Smooth muscle cell (in vitro differentiated cells): ENCODE results near the gene SLC20A1. TPM values are rescaled to one million over a fixed set of nuclear protein-coding genes. Genes with fewer than 3 reads are reported as not detected.

ENCODE experiments used
- DNase-seq: peaks from one replicate; lab custom pipeline; 2025; ENCODE audit not compliant: unreplicated experiment; lab: John Stamatoyannopoulos, UW
- H2AFZ ChIP-seq: fragments of 200-600 bp; sonication (generic); 2 replicates; pipeline ENCODE4 v1.6.0; 2016; ENCODE audit warnings: antibody characterized with exemption, low read depth, mild to moderate bottlenecking
- H3F3A ChIP-seq: fragments of 200-600 bp; sonication (generic); 2 replicates; pipeline ENCODE4 v1.6.0; 2017; ENCODE audit warnings: antibody characterized with exemption, low read depth
- H3K27ac ChIP-seq: fragments of 200-600 bp; sonication (generic); 2 replicates; pipeline ENCODE4 v1.5.1; 2016; ENCODE audit warnings: low read depth, mild to moderate bottlenecking
- H3K27me3 ChIP-seq: fragments of 200-600 bp; sonication (generic); 2 replicates; pipeline ENCODE4 v1.6.1; 2016; ENCODE audit warnings: low read depth, mild to moderate bottlenecking
- H3K36me3 ChIP-seq: fragments of 200-600 bp; sonication (generic); 2 replicates; pipeline ENCODE4 v1.5.1; 2016; ENCODE audit warnings: low read depth
- H3K4me1 ChIP-seq: fragments of 200-600 bp; sonication (generic); 2 replicates; pipeline ENCODE4 v1.5.1; 2016; ENCODE audit warnings: low read depth
- H3K4me2 ChIP-seq: fragments of 200-600 bp; sonication (generic); 2 replicates; pipeline ENCODE4 v1.6.0; 2016; ENCODE audit warnings: mild to moderate bottlenecking
- H3K4me3 ChIP-seq: fragments of 200-600 bp; sonication (generic); 2 replicates; pipeline ENCODE4 v1.5.1; 2016; ENCODE audit warnings: mild to moderate bottlenecking
- H3K79me2 ChIP-seq: fragments of 200-600 bp; sonication (generic); 2 replicates; pipeline ENCODE4 v1.6.0; 2016; ENCODE audit warnings: low read depth, mild to moderate bottlenecking
- H3K9ac ChIP-seq: fragments of 200-600 bp; sonication (generic); 2 replicates; pipeline ENCODE4 v1.6.0; 2016; ENCODE audit warnings: low read depth
- H3K9me3 ChIP-seq: fragments of 200-600 bp; sonication (generic); replicated peaks from 2 replicates; pipeline ENCODE4 v1.5.1; 2016; ENCODE audit warnings: low read depth
- H4K20me1 ChIP-seq: fragments of 200-600 bp; sonication (generic); 2 replicates; pipeline ENCODE4 v1.6.0; 2016; ENCODE audit warnings: low read depth
- CTCF ChIP-seq: fragments of 200-600 bp; sonication (generic); IDR thresholded peaks from 2 replicates; pipeline ENCODE4 v1.5.1; 2017; ENCODE audit warnings: borderline replicate concordance, mild to moderate bottlenecking, antibody characterized with exemption; ENCODE audit not compliant: insufficient read depth, poor library complexity, severe bottlenecking
- WGBS: methylation state at CpG from one replicate; pipeline ENCODE4 v1.1.7; 2016; ENCODE audit warnings: low lambda C conversion rate; 5-methylcytosine and 5-hydroxymethylcytosine counted together
- polyA plus RNA-seq: library from polyadenylated mRNA; unstranded; fragments of >200 nt; fragmentation: Nextera tagmentation; extraction: Ambion mirVana; gene quantifications from 2 replicates; pipeline ENCODE4 v1.2.1, GENCODE V29; 2016
- total RNA-seq: library from RNA; depleted of rRNA; stranded (reverse); fragments of >200 nt; gene quantifications from 2 replicates; pipeline ENCODE4 v1.2.3, GENCODE V29; 2014

The SLC20A1 gene
- total and polyA plus RNA-seq, 2 experiments from 2014 or later: 93.4 to 106 TPM

- 96% methylated on average over 9 of the region's 9 CpGs for WGBS
- Histone ChIP-seq H3K4me2 (no peak overlapping the region), H2AFZ (no peak overlapping the region), H3K27me3 (no peaks in the 10 kb centered on the region), H3K4me3 (no peak overlapping the region), H3K4me1 (no peaks in the 10 kb centered on the region), H3K79me2 (no peaks in the 10 kb centered on the region), H3K36me3 (no peaks in the 10 kb centered on the region), H3K9me3 (no peaks in the 10 kb centered on the region), H3K9ac (peak overlapping the region; percentile 86), H4K20me1 (no peaks in the 10 kb centered on the region), H3K27ac (peak overlapping the region; percentile 91), H3F3A (peaks cover 5% of the 10 kb centered on the region)
- TF ChIP-seq CTCF: no peak
- no peak for DNase-seq
Observed at GRCh38 chr2:112693596-112693995, 47.9 kb downstream of the SLC20A1 start.

- Histone ChIP-seq H3K4me3 (no peak overlapping the region), H3F3A (peaks cover 5% of the 10 kb centered on the region), H2AFZ (no peak overlapping the region), H4K20me1 (no peaks in the 10 kb centered on the region), H3K27ac (no peak overlapping the region), H3K4me1 (no peaks in the 10 kb centered on the region), H3K36me3 (no peaks in the 10 kb centered on the region), H3K9me3 (no peaks in the 10 kb centered on the region), H3K9ac (no peak overlapping the region), H3K4me2 (no peak overlapping the region), H3K79me2 (no peaks in the 10 kb centered on the region), H3K27me3 (no peaks in the 10 kb centered on the region)
- no peak for TF ChIP-seq CTCF
- no peak for DNase-seq
- WGBS: 97% methylated on average over 12 of the region's 12 CpGs
Observed at GRCh38 chr2:112694182-112694581, 48.4 kb downstream of the SLC20A1 start.

GRCh38 chr2:112698834-112699515, 53.2 kb downstream of the SLC20A1 start:
- Histone ChIP-seq H4K20me1 (no peaks in the 10 kb centered on the region), H3K4me1 (no peaks in the 10 kb centered on the region), H3K36me3 (no peaks in the 10 kb centered on the region), H3K4me3 (no peak overlapping the region), H3K9ac (no peak overlapping the region), H3K79me2 (no peaks in the 10 kb centered on the region), H3K27me3 (no peaks in the 10 kb centered on the region), H2AFZ (no peak overlapping the region), H3K9me3 (no peaks in the 10 kb centered on the region), H3K27ac (no peak overlapping the region), H3K4me2 (no peak overlapping the region), H3F3A (no peaks in the 10 kb centered on the region)
- no peak for TF ChIP-seq CTCF
- WGBS: 88% methylated on average over 3 of the region's 3 CpGs
- DNase-seq: no peak
